Left lung (tissue), 10 donors: ENCODE measurements around the gene LRRC28. TPM values are rescaled to one million over a fixed set of nuclear protein-coding genes. Genes with fewer than 3 reads are reported as not detected.
A peak's percentile ranks its signal among the peaks of the same experiment; 100 is the strongest.

ENCODE experiments used
- ATAC-seq: fragments of 200-7000 bp; cut with Tn5 transposase; one replicate; pipeline ENCODE4 v1.9.1; 2020; ENCODE audit warnings: moderate library complexity
- DNase-seq, 4 donors: peaks; one replicate each; pipeline ENCODE4 v3.0.0-alpha.2; 2013 to 2020
- H3K27ac ChIP-seq, 2 donors: fragments of 200-600 bp; sonication (generic) in 1 of 2; one replicate each; pipeline versions ENCODE4 v1.5.0 to v1.8.0; 2020 to 2021
- H3K27me3 ChIP-seq, 2 donors: fragments of 200-600 bp; sonication (generic) in 1 of 2; one replicate each; pipeline versions ENCODE4 v1.5.0 to v1.8.0; 2020 to 2021
- H3K36me3 ChIP-seq, 2 donors: fragments of 200-600 bp; sonication (generic) in 1 of 2; one replicate each; pipeline versions ENCODE4 v1.5.0 to v1.8.0; 2020 to 2021
- H3K4me1 ChIP-seq, 2 donors: fragments of 200-600 bp; one replicate each; pipeline ENCODE4 v1.8.0; 2021
- H3K4me3 ChIP-seq, 2 donors: fragments of 200-600 bp; sonication (generic) in 1 of 2; one replicate each; pipeline versions ENCODE4 v1.5.0 to v1.8.0; 2020 to 2021; ENCODE audit warnings: mild to moderate bottlenecking in 1 of 2
- H3K9me3 ChIP-seq, 2 donors: fragments of 200-600 bp; sonication (generic) in 1 of 2; one replicate each; pipeline versions ENCODE4 v1.5.0 to v1.8.0; 2020 to 2021
- CTCF ChIP-seq, 2 donors: fragments of 200-600 bp; sonication (generic) in 1 of 2; IDR thresholded peaks; one replicate each; pipeline versions ENCODE4 v1.5.0 to v1.8.0; 2021; ENCODE audit warnings: antibody characterized with exemption in 2 of 2
- intact Hi-C, 2 donors: fragments of 100-400 bp; cut with DNase I; formaldehyde crosslinking; loops; one replicate each; pipeline versions ENCODE4 v1.11.2 to v1.14.2; 2022
- polyA plus RNA-seq, 6 donors: library from polyadenylated mRNA; unstranded; fragments of 120-200 nt; gene quantifications; one replicate each; pipeline ENCODE4 v1.2.1, GENCODE V29; 2013; ENCODE audit not compliant: insufficient read length in 6 of 6
- total RNA-seq, 2 donors: library from RNA; stranded (reverse); fragmentation: NEBNext Ultra II Directional; extraction: Animal tissue kit (Norgen Biotek cat#: 25700); gene quantifications; one replicate each; pipeline ENCODE4 v1.2.1, GENCODE V29; 2021
- donor health status: DM: no; HTN: yes; CAD: no.
- donor health status: DM: no; HTN: no; CAD: no.

LRRC28 gene
- total and polyA plus RNA-seq, 8 donors, result 14.9 to 29.7 (median 25.0) TPM

GRCh38 chr15:99385005-99385669 lies 133.9 kb downstream of the LRRC28 start:
- no peaks in the 10 kb centered on the region for H3K9me3 ChIP-seq
- H3K27me3 ChIP-seq, result no peaks in the 10 kb centered on the region
- no peak overlapping the region for H3K4me3 ChIP-seq
- intact Hi-C loops, result loop anchor here in 1 of 2 donors (10.0 kb wide), 1 partner anchor 320 kb away; no protein-coding TSS in a partner anchor
- H3K36me3 ChIP-seq, result no peaks in the 10 kb centered on the region
- DNase-seq (peak in 1 of 4 donors; percentile 34), ATAC-seq (no peak)
- TF ChIP-seq CTCF (IDR thresholded peaks at IDR 0.05), result no peak
- H3K27ac ChIP-seq, result no peak overlapping the region
- H3K4me1 ChIP-seq, result peaks cover 5 to 7% of the 10 kb centered on the region in 2 donors

- Histone ChIP-seq H3K27ac (peak overlapping the region in 1 of 2 donors; percentile 30), H3K27me3 (no peaks in the 10 kb centered on the region), H3K4me3 (no peak overlapping the region), H3K4me1 (peaks cover 5 to 7% of the 10 kb centered on the region in 2 donors), H3K36me3 (no peaks in the 10 kb centered on the region), H3K9me3 (no peaks in the 10 kb centered on the region)
- peak in 1 of 4 donors; percentile 78 for DNase-seq
- peak; percentile 96 for ATAC-seq
- intact Hi-C loops, result loop anchor here in 1 of 2 donors (10.0 kb wide), 1 partner anchor 319 kb away; no protein-coding TSS in a partner anchor
- no peak for TF ChIP-seq CTCF (IDR thresholded peaks at IDR 0.05)
Observed at GRCh38 chr15:99385865-99386264, 134.6 kb downstream of the LRRC28 start.

- H3K4me1 ChIP-seq, result peaks cover 5 to 7% of the 10 kb centered on the region in 2 donors
- peaks cover 0 to 2% of the 10 kb centered on the region in 2 donors for H3K9me3 ChIP-seq
- intact Hi-C loops, result loop anchor here in 1 of 2 donors (10.0 kb wide), 1 partner anchor 318 kb away; no protein-coding TSS in a partner anchor
- DNase-seq (no peak), ATAC-seq (peak; percentile 22)
- TF ChIP-seq CTCF (IDR thresholded peaks at IDR 0.05), result no peak
- no peak overlapping the region for H3K4me3 ChIP-seq
- H3K27me3 ChIP-seq, result no peaks in the 10 kb centered on the region
- H3K27ac ChIP-seq, result peak overlapping the region in 1 of 2 donors; percentile 30
- H3K36me3 ChIP-seq, result no peaks in the 10 kb centered on the region
Observed at GRCh38 chr15:99386391-99386790, 135.1 kb downstream of the LRRC28 start.

- no peak for DNase-seq
- Histone ChIP-seq H3K4me1 (peaks cover 5 to 7% of the 10 kb centered on the region in 2 donors), H3K27me3 (no peaks in the 10 kb centered on the region), H3K9me3 (peaks cover 0 to 11% of the 10 kb centered on the region in 2 donors), H3K27ac (no peak overlapping the region), H3K36me3 (no peaks in the 10 kb centered on the region), H3K4me3 (no peak overlapping the region)
- no peak for ATAC-seq
- TF ChIP-seq CTCF (IDR thresholded peaks at IDR 0.05), result no peak
- intact Hi-C loops, result loop anchor here in 1 of 2 donors (10.0 kb wide), 1 partner anchor 317 kb away; no protein-coding TSS in a partner anchor
Observed at GRCh38 chr15:99387421-99388168, 136.3 kb downstream of the LRRC28 start.

GRCh38 chr15:99390667-99391066 lies 139.4 kb downstream of the LRRC28 start:
- Histone ChIP-seq H3K27me3 (no peaks in the 10 kb centered on the region), H3K4me3 (no peak overlapping the region), H3K4me1 (peaks cover 2 to 5% of the 10 kb centered on the region in 2 donors), H3K36me3 (no peaks in the 10 kb centered on the region), H3K27ac (no peak overlapping the region), H3K9me3 (peaks cover 0 to 11% of the 10 kb centered on the region in 2 donors)
- no peak for DNase-seq
- no peak for ATAC-seq
- no peak for TF ChIP-seq CTCF (IDR thresholded peaks at IDR 0.05)
- intact Hi-C loops, result no loop called here
